ENCODE results near the gene IFNAR1.

The IFNAR1 gene

GRCh38 chr21:33364830-33365229 is 40.1 kb downstream of the IFNAR1 start:
- no peak for DNase-seq (ENCODE audit: low spot score)
- in situ Hi-C loops (cut with MboI; ENCODE audit: low sequenced_read_pairs, unreplicated experiment), result loop anchor here (5.0 to 10.0 kb wide), 2 partner anchors 77 to 160 kb away; no protein-coding TSS in a partner anchor
- no peak for TF ChIP-seq CTCF (IDR thresholded peaks at IDR 0.05; ENCODE audit: borderline replicate concordance, control extremely low read depth, extremely low read depth, insufficient read depth, missing control alignments)

- no peak for TF ChIP-seq CTCF (IDR thresholded peaks at IDR 0.05; ENCODE audit: borderline replicate concordance, control extremely low read depth, extremely low read depth, insufficient read depth, missing control alignments)
- in situ Hi-C loops (cut with MboI; ENCODE audit: low sequenced_read_pairs, unreplicated experiment), result loop anchor here (10.0 kb wide), 1 partner anchor 163 kb away; no protein-coding TSS in a partner anchor
- DNase-seq (ENCODE audit: low spot score), result no peak
Observed at GRCh38 chr21:33367309-33367973, 42.7 kb downstream of the IFNAR1 start.

- in situ Hi-C loops (cut with MboI; ENCODE audit: low sequenced_read_pairs, unreplicated experiment), result loop anchor here (10.0 kb wide), 1 partner anchor 163 kb away; no protein-coding TSS in a partner anchor
- no peak for TF ChIP-seq CTCF (IDR thresholded peaks at IDR 0.05; ENCODE audit: borderline replicate concordance, control extremely low read depth, extremely low read depth, insufficient read depth, missing control alignments)
- DNase-seq (ENCODE audit: low spot score), result no peak
Observed at GRCh38 chr21:33368124-33368523, 43.4 kb downstream of the IFNAR1 start.

DNA sequence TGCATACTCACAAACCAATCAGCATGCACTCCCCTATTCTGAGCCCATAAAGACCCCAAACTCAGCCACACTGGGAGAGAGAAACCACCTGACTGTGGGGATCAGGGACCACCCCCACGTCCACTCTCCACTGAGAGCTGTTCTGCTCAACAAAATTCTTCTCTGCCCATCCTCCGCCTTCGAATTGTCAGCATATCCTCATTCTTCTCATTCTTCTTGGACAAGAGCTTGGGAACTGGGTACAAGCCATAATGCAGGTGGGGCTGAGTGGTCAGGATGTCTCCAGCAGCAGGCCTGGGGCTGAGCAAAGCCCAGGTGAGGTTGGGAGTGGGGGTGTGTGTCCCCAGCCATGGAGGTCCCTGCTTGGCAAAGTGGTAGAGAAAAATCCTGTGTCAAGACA is 43.8 kb downstream of the IFNAR1 start:
- in situ Hi-C loops (cut with MboI; ENCODE audit: low sequenced_read_pairs, unreplicated experiment), result loop anchor here (10.0 kb wide), 1 partner anchor 164 kb away; no protein-coding TSS in a partner anchor

DNA sequence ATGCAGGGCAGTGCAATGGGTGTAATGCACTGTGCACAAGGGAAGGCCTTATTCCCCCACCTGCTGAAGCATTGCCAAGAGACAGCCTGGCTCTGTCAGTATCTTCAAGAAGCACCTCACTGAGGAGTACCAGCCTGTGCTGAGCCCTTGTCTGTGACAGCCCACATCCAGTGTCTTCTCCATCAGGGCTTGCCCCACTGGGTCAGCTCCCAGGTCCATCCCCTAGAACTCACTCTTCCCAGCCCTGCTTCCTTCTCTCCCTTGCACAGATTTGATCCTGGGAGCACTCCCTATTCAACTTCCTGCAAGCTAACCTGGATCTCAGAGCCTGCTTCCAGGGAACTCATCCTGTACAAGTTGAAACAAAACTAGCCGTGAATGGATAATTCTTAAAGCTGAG is 44.8 kb downstream of the IFNAR1 start:
- no peak for TF ChIP-seq CTCF (IDR thresholded peaks at IDR 0.05; ENCODE audit: borderline replicate concordance, control extremely low read depth, extremely low read depth, insufficient read depth, missing control alignments)
- in situ Hi-C loops (cut with MboI; ENCODE audit: low sequenced_read_pairs, unreplicated experiment), result loop anchor here (10.0 kb wide), 1 partner anchor 165 kb away; no protein-coding TSS in a partner anchor

More for the DNA sequence above, 43.8 kb downstream of the IFNAR1 start:
- no peak for DNase-seq (ENCODE audit: low spot score)
- TF ChIP-seq CTCF (IDR thresholded peaks at IDR 0.05; ENCODE audit: borderline replicate concordance, control extremely low read depth, extremely low read depth, insufficient read depth, missing control alignments), result no peak

GRCh38 chr21:33370305-33370704 is 45.5 kb downstream of the IFNAR1 start:
- no peak for TF ChIP-seq CTCF (IDR thresholded peaks at IDR 0.05; ENCODE audit: borderline replicate concordance, control extremely low read depth, extremely low read depth, insufficient read depth, missing control alignments)
- DNase-seq (ENCODE audit: low spot score), result no peak
- in situ Hi-C loops (cut with MboI; ENCODE audit: low sequenced_read_pairs, unreplicated experiment), result no loop called here

More for the DNA sequence above, 44.8 kb downstream of the IFNAR1 start:
- DNase-seq (ENCODE audit: low spot score), result no peak
